ENCODE results near the gene TYK2. TPM values are rescaled to one million over a fixed set of nuclear protein-coding genes. Genes with fewer than 3 reads are reported as not detected.

TYK2 gene
- 35.6 and 40.9 TPM in 2 replicates for total RNA-seq (2012; rRNA removed)
- polyA plus RNA-seq (2012; rRNA removed) = 97.9 and 100 TPM in 2 replicates
- polyA plus RNA-seq (2012; cell fraction: cytosol; rRNA removed) = 34.4 and 52.8 TPM in 2 replicates
- 392 and 648 TPM in 2 replicates for polyA plus RNA-seq (2012; cell fraction: nucleus; rRNA removed; ENCODE audit: low replicate concordance)
- Bru-seq, nascent RNA = percentile 57 among the genes with signal in this experiment
- percentile 76 among the genes with signal in this experiment for BruChase-seq, experiment 1, labeled RNA remaining after a 6-hour chase
- BruChase-seq, experiment 2, labeled RNA remaining after a 2-hour chase = percentile 65 among the genes with signal in this experiment
- long read RNA-seq, full-length matches to known transcripts = 17 of 72 reads
- long read RNA-seq, partial matches to known transcripts = 29 of 72 reads
- long read RNA-seq, other reads (novel, unspliced or antisense) = 26 of 72 reads

DNA sequence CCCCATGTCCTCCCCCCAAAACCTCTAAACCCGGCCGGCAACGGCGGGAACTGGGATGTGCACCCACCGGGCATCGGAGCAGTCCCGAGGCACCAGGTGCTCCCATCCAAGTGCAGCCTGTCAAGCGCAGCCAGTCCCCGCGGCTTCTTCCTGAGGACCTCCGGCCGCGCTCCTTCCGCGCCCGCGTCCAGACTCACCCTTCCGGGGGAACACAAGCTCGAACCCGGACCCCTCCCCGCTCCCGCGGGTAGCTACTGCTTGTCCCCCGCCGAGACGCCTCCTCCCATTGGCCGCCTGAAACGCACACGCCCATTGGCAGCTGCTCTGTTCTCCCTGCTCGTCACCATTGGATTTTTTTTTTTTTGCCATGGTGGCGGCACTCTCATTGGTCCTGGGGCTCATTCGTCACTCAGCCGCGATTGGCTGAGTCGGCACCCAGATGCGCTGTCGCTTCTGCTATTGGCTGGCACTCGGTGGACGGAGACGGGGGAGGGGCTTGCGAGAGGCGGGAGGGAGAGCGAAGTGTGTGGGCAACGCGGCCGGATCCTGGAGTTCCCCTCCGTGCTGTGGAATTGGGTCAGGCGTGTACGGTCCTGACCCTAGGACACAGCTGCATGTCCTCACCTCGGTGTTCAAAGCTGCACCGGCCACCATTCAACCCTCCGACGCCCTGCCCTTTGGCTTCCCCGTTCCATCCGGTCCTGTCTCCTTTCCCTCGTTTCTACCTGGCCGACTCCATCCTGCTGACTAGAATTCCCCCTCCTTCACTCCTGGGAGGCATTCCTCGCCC lies at the start of gene TYK2:
Gene TYK2, minus strand, starts transcription at position 260 of the 790 bp plus-strand sequence. CDS start 2,166 bp downstream, outside the sequence.
- peak within 1 kb of the TSS; percentile 93 to 95 for H4K8ac ChIP-seq (ENCODE audit: low read depth in 2 of 2, low read length in 2 of 2)
- peak within 1 kb of the TSS; percentile 73 for H2BK5ac ChIP-seq (ENCODE audit: low read depth, low read length, poor library complexity, severe bottlenecking)
- DNase-seq (peak; percentile 98), ATAC-seq (ENCODE audit: low read depth) (peak; percentile 98)
- peak within 1 kb of the TSS; percentile 96 for H3K23ac ChIP-seq (ENCODE audit: low read depth, low read length)
- in situ Hi-C loops (cut with MboI; ENCODE audit: low sequenced_read_pairs) (loop anchor here (10.0 kb wide), 1 partner anchor 456 kb away; no protein-coding TSS in a partner anchor), dilution Hi-C loops (cut with HindIII; ENCODE audit: low sequenced_read_pairs, unreplicated experiment) (no loop called here), intact Hi-C loops (cut with micrococcal nuclease) (no loop called here)
- H2AFZ ChIP-seq (replicated peaks; ENCODE audit: low read length, poor library complexity) = peak within 1 kb of the TSS; percentile 97
- H3K18ac ChIP-seq (ENCODE audit: low read depth, low read length) = no peak within 1 kb of the TSS; the same call in 1 of the 2 replicates
- H3K9me3 ChIP-seq (ENCODE audit: control insufficient read depth, insufficient read depth, low read length) = no peaks in the 10 kb centered on the region
- 1% methylated on average over 36 of the region's 58 CpGs; no CpG with 5 or more reads in 1 of the 2 experiments for WGBS, 2 experiments (ENCODE audit: extremely low coverage in 2 of 2, insufficient read length in 1 of 2)
- H4K5ac ChIP-seq (ENCODE audit: low read depth, low read length) = peak within 1 kb of the TSS; percentile 75
- H3K27ac ChIP-seq (ENCODE audit: insufficient read depth, low read length) = peak within 1 kb of the TSS; percentile 73
- H3K79me1 ChIP-seq (ENCODE audit: low read depth in 1 of 2, low read length in 2 of 2) = peaks cover 9 to 25% of the 10 kb centered on the region in 2 experiments; a peak in 3 of 4 replicates
- peak within 1 kb of the TSS; percentile 86 for H3K4me2 ChIP-seq (ENCODE audit: low read depth, low read length)
- peak within 1 kb of the TSS; percentile 83 for H3K4ac ChIP-seq (ENCODE audit: low read depth, low read length)
- peaks cover 8% of the 10 kb centered on the region; the same call in 1 of the 2 replicates for H3K36me3 ChIP-seq (ENCODE audit: control insufficient read depth, insufficient read depth, low read length)
- no peaks in the 10 kb centered on the region for H3K9me1 ChIP-seq (ENCODE audit: insufficient read depth, low read length)
- H3K4me3 ChIP-seq (ENCODE audit: insufficient read depth, low read depth, low read length) = peak within 1 kb of the TSS; percentile 65
- POLR2A ChIA-PET (ENCODE audit: unreplicated experiment) = no interaction called here
- peak within 1 kb of the TSS; percentile 93 for H3K14ac ChIP-seq (replicated peaks; ENCODE audit: low read depth, low read length)
- H2AK9ac ChIP-seq (replicated peaks; ENCODE audit: low read depth, low read length, poor library complexity) = peak within 1 kb of the TSS; percentile 98
- CTCF ChIA-PET = interaction anchor here (0.6 to 1.8 kb wide), 5 partner anchors 8 to 97 kb away, joined by 3 to 4 read pairs (median 3); no protein-coding TSS in a partner anchor
- H4K91ac ChIP-seq (ENCODE audit: insufficient read depth, low read depth, low read length) = peak within 1 kb of the TSS; percentile 78
- H2BK120ac ChIP-seq (ENCODE audit: low read depth, low read length) = peak within 1 kb of the TSS; percentile 7; the same call in 1 of the 2 replicates
- no peaks in the 10 kb centered on the region for H3K27me3 ChIP-seq (ENCODE audit: control insufficient read depth, insufficient read depth, low read length)
- peak within 1 kb of the TSS; percentile 84 for H3K9ac ChIP-seq (ENCODE audit: low read depth, low read length)
- H3K4me1 ChIP-seq (ENCODE audit: control insufficient read depth, insufficient read depth, low read length) = peaks cover 2% of the 10 kb centered on the region
- peak within 1 kb of the TSS; percentile 92 for H2AK5ac ChIP-seq (ENCODE audit: low read depth, low read length)
- H3K56ac ChIP-seq (ENCODE audit: extremely low read depth, insufficient read depth, low read length) = peak within 1 kb of the TSS; percentile 86
- no TSS peak for BruUV-seq (replicated peaks)
- peak within 1 kb of the TSS; percentile 78; the same call in 1 of the 3 replicates for H2BK15ac ChIP-seq (ENCODE audit: low read depth, low read length)
- H4K20me1 ChIP-seq (ENCODE audit: insufficient read depth, low read length) = no peaks in the 10 kb centered on the region
- H2BK20ac ChIP-seq (ENCODE audit: low read depth, low read length) = no peak within 1 kb of the TSS; the same call in 1 of the 2 replicates
- TF ChIP-seq, protein P1, sequence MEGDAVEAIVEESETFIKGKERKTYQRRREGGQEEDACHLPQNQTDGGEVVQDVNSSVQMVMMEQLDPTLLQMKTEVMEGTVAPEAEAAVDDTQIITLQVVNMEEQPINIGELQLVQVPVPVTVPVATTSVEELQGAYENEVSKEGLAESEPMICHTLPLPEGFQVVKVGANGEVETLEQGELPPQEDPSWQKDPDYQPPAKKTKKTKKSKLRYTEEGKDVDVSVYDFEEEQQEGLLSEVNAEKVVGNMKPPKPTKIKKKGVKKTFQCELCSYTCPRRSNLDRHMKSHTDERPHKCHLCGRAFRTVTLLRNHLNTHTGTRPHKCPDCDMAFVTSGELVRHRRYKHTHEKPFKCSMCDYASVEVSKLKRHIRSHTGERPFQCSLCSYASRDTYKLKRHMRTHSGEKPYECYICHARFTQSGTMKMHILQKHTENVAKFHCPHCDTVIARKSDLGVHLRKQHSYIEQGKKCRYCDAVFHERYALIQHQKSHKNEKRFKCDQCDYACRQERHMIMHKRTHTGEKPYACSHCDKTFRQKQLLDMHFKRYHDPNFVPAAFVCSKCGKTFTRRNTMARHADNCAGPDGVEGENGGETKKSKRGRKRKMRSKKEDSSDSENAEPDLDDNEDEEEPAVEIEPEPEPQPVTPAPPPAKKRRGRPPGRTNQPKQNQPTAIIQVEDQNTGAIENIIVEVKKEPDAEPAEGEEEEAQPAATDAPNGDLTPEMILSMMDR (conservative IDR thresholded peaks at IDR 0.05; ENCODE audit: low read depth, low read length) = no peak
- TF ChIP-seq MXI1 (IDR thresholded peaks at IDR 0.05; ENCODE audit: borderline replicate concordance, low read depth, low read length) = 0 out of 2 replicates have a peak, but pooled peaks have one; percentile 29
- TF ChIP-seq MAFK (IDR thresholded peaks at IDR 0.05; ENCODE audit: low read depth, low read length) = peak; percentile 2; the same call in 1 of the 2 replicates
- TF ChIP-seq, protein P2, sequence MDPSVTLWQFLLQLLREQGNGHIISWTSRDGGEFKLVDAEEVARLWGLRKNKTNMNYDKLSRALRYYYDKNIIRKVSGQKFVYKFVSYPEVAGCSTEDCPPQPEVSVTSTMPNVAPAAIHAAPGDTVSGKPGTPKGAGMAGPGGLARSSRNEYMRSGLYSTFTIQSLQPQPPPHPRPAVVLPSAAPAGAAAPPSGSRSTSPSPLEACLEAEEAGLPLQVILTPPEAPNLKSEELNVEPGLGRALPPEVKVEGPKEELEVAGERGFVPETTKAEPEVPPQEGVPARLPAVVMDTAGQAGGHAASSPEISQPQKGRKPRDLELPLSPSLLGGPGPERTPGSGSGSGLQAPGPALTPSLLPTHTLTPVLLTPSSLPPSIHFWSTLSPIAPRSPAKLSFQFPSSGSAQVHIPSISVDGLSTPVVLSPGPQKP (IDR thresholded peaks at IDR 0.05; ENCODE audit: borderline replicate concordance, low read depth, low read length) = no peak
- no peak for TF ChIP-seq BHLHE40 (IDR thresholded peaks at IDR 0.05; ENCODE audit: low read depth, low read length)
- no peak for TF ChIP-seq CEBPB (IDR thresholded peaks at IDR 0.05; ENCODE audit: low read depth, low read length)
- TF ChIP-seq RFX5 (IDR thresholded peaks at IDR 0.05; ENCODE audit: low read depth, low read length) = peak; percentile 71
- peak; percentile 77; the same call in 1 of the 2 replicates for TF ChIP-seq FOS (IDR thresholded peaks at IDR 0.05; ENCODE audit: low read depth, low read length)
- TF ChIP-seq MAZ (IDR thresholded peaks at IDR 0.05; ENCODE audit: borderline replicate concordance, low read depth, low read length) = peak; percentile 77; the same call in 1 of the 2 replicates
- TF ChIP-seq SMC3 (IDR thresholded peaks at IDR 0.05; ENCODE audit: low read depth, low read length) = no peak

Measured in IMR-90 (cell line).